ENCODE measurements around the gene DCHS1.

DCHS1 gene

GRCh38 chr11:6646918-6647679 lies 8.5 kb downstream of the DCHS1 start:
- DNase-seq = peak; percentile 12

- DNase-seq = no peak
Measured at GRCh38 chr11:6646576-6646917, 9.1 kb downstream of the DCHS1 start.

- no peak for DNase-seq
Measured at GRCh38 chr11:6646071-6646470, 9.5 kb downstream of the DCHS1 start.

GRCh38 chr11:6642957-6643356 lies 12.7 kb downstream of the DCHS1 start:
- no peak for DNase-seq

GRCh38 chr11:6640985-6641701 lies 14.5 kb downstream of the DCHS1 start:
- no peak for DNase-seq

GRCh38 chr11:6640036-6640984 lies 15.3 kb downstream of the DCHS1 start:
- DNase-seq = no peak

GRCh38 chr11:6638429-6638828 lies 17.2 kb downstream of the DCHS1 start:
- DNase-seq = peak; percentile 59

- DNase-seq = peak; percentile 51
Measured at GRCh38 chr11:6637871-6638270, 17.7 kb downstream of the DCHS1 start.

GRCh38 chr11:6636480-6636879 lies 19.1 kb downstream of the DCHS1 start:
- DNase-seq = no peak

GRCh38 chr11:6635082-6635932 lies 20.3 kb downstream of the DCHS1 start:
- peak; percentile 64 for DNase-seq

GRCh38 chr11:6634534-6634933 lies 21.1 kb downstream of the DCHS1 start:
- DNase-seq = no peak

- no peak for DNase-seq
Measured at GRCh38 chr11:6633422-6634408, 21.9 kb downstream of the DCHS1 start.

- no peak for DNase-seq
Measured at GRCh38 chr11:6632116-6633073, 23.2 kb downstream of the DCHS1 start.

- no peak for DNase-seq
Measured at GRCh38 chr11:6631361-6631890, 24.2 kb downstream of the DCHS1 start.

- no peak for DNase-seq
Measured at GRCh38 chr11:6630632-6631291, 24.8 kb downstream of the DCHS1 start.

GRCh38 chr11:6629892-6630631 lies 25.5 kb downstream of the DCHS1 start:
- DNase-seq = no peak

GRCh38 chr11:6629573-6629891 lies 26.1 kb downstream of the DCHS1 start:
- no peak for DNase-seq

- DNase-seq = no peak
Measured at GRCh38 chr11:6628526-6628925, 27.1 kb downstream of the DCHS1 start.
